SK-N-SH (cell line): ENCODE measurements around the gene IFIT5.

ENCODE experiments used
- CHD2 ChIP-seq: fragments of 150-350 bp; IDR thresholded peaks from 2 replicates; pipeline ENCODE4 v1.6.1; 2018; ENCODE audit warnings: low read length; ENCODE audit not compliant: partially characterized antibody
- CTCF ChIP-seq: fragments of 200-600 bp; sonication (generic); IDR thresholded peaks from 2 replicates; pipeline ENCODE4 v1.6.1; 2017; ENCODE audit warnings: antibody characterized with exemption, mild to moderate bottlenecking, moderate library complexity
- EP300 ChIP-seq, 2 experiments: IDR thresholded peaks; 2 replicates each; pipeline versions ENCODE4 v1.4.0 to v1.6.1; 2012; ENCODE audit warnings: borderline replicate concordance in 1 of 2, low read depth in 1 of 2, low read length in 1 of 2
- EZH2phosphoT487 ChIP-seq: fragments of 200-600 bp; sonication (generic); IDR thresholded peaks from 2 replicates; pipeline ENCODE4 v1.6.1; 2017; ENCODE audit warnings: low read depth, mixed run types, mild to moderate bottlenecking, antibody characterized with exemption, moderate library complexity, borderline replicate concordance
- FOXM1 ChIP-seq: IDR thresholded peaks from 2 replicates; pipeline ENCODE4 v1.4.0; 2012; ENCODE audit warnings: low read depth, mild to moderate bottlenecking
- GABPA ChIP-seq: IDR thresholded peaks from 2 replicates; pipeline ENCODE4 v1.4.0; 2012; ENCODE audit warnings: low read depth, mild to moderate bottlenecking
- JUND ChIP-seq: IDR thresholded peaks from 2 replicates; pipeline ENCODE4 v1.4.0; 2012
- NFIC ChIP-seq: IDR thresholded peaks from 2 replicates; pipeline ENCODE4 v1.4.0; 2012; ENCODE audit warnings: borderline replicate concordance
- NRF1 ChIP-seq: IDR thresholded peaks from 2 replicates; pipeline ENCODE4 v1.6.1; 2012; ENCODE audit warnings: low read depth, mild to moderate bottlenecking, low read length
- POLR2AphosphoS5 ChIP-seq: IDR thresholded peaks from 2 replicates; pipeline ENCODE4 v1.6.1; 2012; ENCODE audit warnings: low read depth, low read length
- RCOR1 ChIP-seq: fragments of 150-350 bp; IDR thresholded peaks from 2 replicates; pipeline ENCODE4 v1.6.1; 2017; ENCODE audit warnings: antibody characterized with exemption, low read length
- TAF1 ChIP-seq: IDR thresholded peaks from 2 replicates; pipeline ENCODE4 v1.6.1; 2012; ENCODE audit warnings: low read depth, mild to moderate bottlenecking, low read length, moderate library complexity, borderline replicate concordance
- TF ChIP-seq, protein P1 (sequence below): IDR thresholded peaks from 2 replicates; pipeline ENCODE4 v1.4.0; 2012; ENCODE audit warnings: low read depth

GRCh38 chr10:89458291-89458690 lies 43.9 kb downstream of the IFIT5 start:
- TF ChIP-seq EP300 (IDR thresholded peaks at IDR 0.05; ENCODE audit: borderline replicate concordance in 1 of 2, low read depth in 1 of 2, low read length in 1 of 2) (no peak), CTCF (no peak), EZH2phosphoT487 (no peak), JUND (peak; percentile 52), TAF1 (no peak), POLR2AphosphoS5 (no peak), CHD2 (no peak), GABPA (no peak), FOXM1 (no peak), NRF1 (no peak), NFIC (peak; percentile 58; the same call in 1 of the 2 replicates), RCOR1 (no peak)
- TF ChIP-seq, protein P1, sequence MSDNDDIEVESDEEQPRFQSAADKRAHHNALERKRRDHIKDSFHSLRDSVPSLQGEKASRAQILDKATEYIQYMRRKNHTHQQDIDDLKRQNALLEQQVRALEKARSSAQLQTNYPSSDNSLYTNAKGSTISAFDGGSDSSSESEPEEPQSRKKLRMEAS, result no peak
